SK-N-SH treated with all-trans-retinoic acid at 6 μM for 48 hours (cell line): Measurements from ENCODE around the gene STAC2.

Experiments used
- ATAC-seq: fragments of 200-7000 bp; cut with Tn5 transposase; 3 replicates; pipeline ENCODE4 v1.9.1; 2020; ENCODE audit warnings: mild to moderate bottlenecking, moderate library complexity
- ARNTL ChIP-seq: fragments of 450-650 bp; formaldehyde crosslinking; IDR thresholded peaks from 2 replicates; pipeline ENCODE4 v1.5.0; 2020; ENCODE audit warnings: low read depth, mild to moderate bottlenecking, moderate library complexity, borderline replicate concordance
- BACH2 ChIP-seq: fragments of 250-450 bp; sonication (Bioruptor Pico); IDR thresholded peaks from 2 replicates; pipeline ENCODE4 v1.9.0; 2021; ENCODE audit warnings: mild to moderate bottlenecking, borderline replicate concordance
- CREB5 ChIP-seq: fragments of 250-450 bp; sonication (Bioruptor Pico); IDR thresholded peaks from 2 replicates; pipeline ENCODE4 v1.5.1; 2020; ENCODE audit warnings: low read depth, mild to moderate bottlenecking, moderate library complexity
- CSDC2 ChIP-seq: fragments of 250-450 bp; sonication (Bioruptor Pico); IDR thresholded peaks from 2 replicates; pipeline ENCODE4 v1.5.0; 2020; ENCODE audit warnings: mild to moderate bottlenecking, moderate library complexity
- ESRRG ChIP-seq: fragments of 250-450 bp; sonication (Bioruptor Pico); IDR thresholded peaks from 2 replicates; pipeline ENCODE4 v1.6.1; 2021; ENCODE audit warnings: mild to moderate bottlenecking
- GLIS3 ChIP-seq: fragments of 250-450 bp; sonication (Bioruptor Pico); IDR thresholded peaks from 2 replicates; pipeline ENCODE4 v1.5.0; 2020; ENCODE audit warnings: mild to moderate bottlenecking, moderate library complexity
- POU6F1 ChIP-seq: fragments of 250-450 bp; sonication (Bioruptor Pico); IDR thresholded peaks from 2 replicates; pipeline ENCODE4 v1.8.0; 2021; ENCODE audit warnings: low read depth, mild to moderate bottlenecking, moderate library complexity, borderline replicate concordance
- PPARA ChIP-seq: fragments of 250-450 bp; sonication (Bioruptor Pico); IDR thresholded peaks from 2 replicates; pipeline ENCODE4 v1.5.0; 2020; ENCODE audit warnings: mild to moderate bottlenecking, borderline replicate concordance
- RARB ChIP-seq: fragments of 250-450 bp; sonication (Bioruptor Pico); IDR thresholded peaks from 2 replicates; pipeline ENCODE4 v1.8.0; 2021; ENCODE audit warnings: mild to moderate bottlenecking, moderate library complexity
- SNAI2 ChIP-seq: fragments of 250-450 bp; sonication (Bioruptor Pico); IDR thresholded peaks from 2 replicates; pipeline ENCODE4 v1.5.0; 2020; ENCODE audit warnings: mild to moderate bottlenecking, moderate library complexity
- TCF4 ChIP-seq: fragments of 250-450 bp; sonication (Bioruptor Pico); IDR thresholded peaks from 2 replicates; pipeline ENCODE4 v1.8.0; 2021; ENCODE audit warnings: mild to moderate bottlenecking, moderate library complexity, borderline replicate concordance
- TOX ChIP-seq: fragments of 250-450 bp; sonication (Bioruptor Pico); IDR thresholded peaks from 2 replicates; pipeline ENCODE4 v1.8.0; 2021; ENCODE audit warnings: mild to moderate bottlenecking, moderate library complexity, borderline replicate concordance
- TSHZ2 ChIP-seq: fragments of 250-450 bp; sonication (Bioruptor Pico); IDR thresholded peaks from 2 replicates; pipeline ENCODE4 v1.5.0; 2020; ENCODE audit warnings: mild to moderate bottlenecking, moderate library complexity
- ZC3H10 ChIP-seq: fragments of 250-450 bp; sonication (Bioruptor Pico); IDR thresholded peaks from 2 replicates; pipeline ENCODE4 v1.5.1; 2021; ENCODE audit warnings: mild to moderate bottlenecking, moderate library complexity
- ZFP3 ChIP-seq: fragments of 250-450 bp; sonication (Bioruptor Pico); IDR thresholded peaks from 2 replicates; pipeline ENCODE4 v1.5.0; 2020; ENCODE audit warnings: mild to moderate bottlenecking, moderate library complexity
- ZFP30 ChIP-seq: fragments of 450-650 bp; formaldehyde crosslinking; IDR thresholded peaks from 2 replicates; pipeline ENCODE4 v1.5.0; 2022; ENCODE audit warnings: mild to moderate bottlenecking, moderate library complexity
- ZNF565 ChIP-seq: fragments of 450-650 bp; formaldehyde crosslinking; conservative IDR thresholded peaks from 2 replicates; pipeline ENCODE4 v1.5.0; 2020; ENCODE audit warnings: low read depth, mild to moderate bottlenecking, moderate library complexity
- ZNF8 ChIP-seq: fragments of 450-650 bp; formaldehyde crosslinking; IDR thresholded peaks from 2 replicates; pipeline ENCODE4 v1.5.0; 2020; ENCODE audit warnings: mild to moderate bottlenecking, moderate library complexity

STAC2 gene

GRCh38 chr17:39225308-39225958 is at the start of gene STAC2:
TSS of gene STAC2 (minus strand) at chr17:39225945. CDS start at chr17:39225502, 443 bp downstream.
- ATAC-seq, result peak; percentile 50
- TF ChIP-seq ARNTL (no peak), CREB5 (CRISPR knock-in tag) (no peak), TSHZ2 (no peak), ESRRG (no peak)

GRCh38 chr17:39271546-39271945 is 45.8 kb upstream of the STAC2 start:
- no peak for ATAC-seq
- TF ChIP-seq ZC3H10 (CRISPR knock-in tag) (no peak), ZFP30 (CRISPR knock-in tag) (no peak), GLIS3 (CRISPR knock-in tag) (no peak), TOX (CRISPR knock-in tag) (no peak), ZNF8 (CRISPR knock-in tag) (no peak), ZNF565 (CRISPR knock-in tag) (no peak), SNAI2 (CRISPR knock-in tag) (no peak), TSHZ2 (no peak), POU6F1 (CRISPR knock-in tag) (no peak), BACH2 (CRISPR knock-in tag) (no peak), CSDC2 (CRISPR knock-in tag) (no peak), ESRRG (no peak)

- no peak for TF ChIP-seq RARB (CRISPR knock-in tag)
- TF ChIP-seq PPARA (CRISPR knock-in tag), result no peak
- no peak for TF ChIP-seq CSDC2 (CRISPR knock-in tag)
- TF ChIP-seq GLIS3 (CRISPR knock-in tag), result no peak
- no peak for TF ChIP-seq CREB5 (CRISPR knock-in tag)
- TF ChIP-seq ZNF8 (CRISPR knock-in tag), result no peak
- TF ChIP-seq BACH2 (CRISPR knock-in tag), result no peak
- TF ChIP-seq TCF4 (CRISPR knock-in tag), result no peak
- TF ChIP-seq TOX (CRISPR knock-in tag), result no peak
- no peak for TF ChIP-seq TSHZ2
- TF ChIP-seq ZNF565 (CRISPR knock-in tag), result no peak
- no peak for TF ChIP-seq ZFP3 (CRISPR knock-in tag)
- no peak for TF ChIP-seq ESRRG
- ATAC-seq, result peak; percentile 60; the same call in 1 of the 3 replicates
These were observed 45.2 kb upstream of the STAC2 start for GRCh38 chr17:39270923-39271322.
